Measurements from ENCODE around the gene CABLES1.

DNA sequence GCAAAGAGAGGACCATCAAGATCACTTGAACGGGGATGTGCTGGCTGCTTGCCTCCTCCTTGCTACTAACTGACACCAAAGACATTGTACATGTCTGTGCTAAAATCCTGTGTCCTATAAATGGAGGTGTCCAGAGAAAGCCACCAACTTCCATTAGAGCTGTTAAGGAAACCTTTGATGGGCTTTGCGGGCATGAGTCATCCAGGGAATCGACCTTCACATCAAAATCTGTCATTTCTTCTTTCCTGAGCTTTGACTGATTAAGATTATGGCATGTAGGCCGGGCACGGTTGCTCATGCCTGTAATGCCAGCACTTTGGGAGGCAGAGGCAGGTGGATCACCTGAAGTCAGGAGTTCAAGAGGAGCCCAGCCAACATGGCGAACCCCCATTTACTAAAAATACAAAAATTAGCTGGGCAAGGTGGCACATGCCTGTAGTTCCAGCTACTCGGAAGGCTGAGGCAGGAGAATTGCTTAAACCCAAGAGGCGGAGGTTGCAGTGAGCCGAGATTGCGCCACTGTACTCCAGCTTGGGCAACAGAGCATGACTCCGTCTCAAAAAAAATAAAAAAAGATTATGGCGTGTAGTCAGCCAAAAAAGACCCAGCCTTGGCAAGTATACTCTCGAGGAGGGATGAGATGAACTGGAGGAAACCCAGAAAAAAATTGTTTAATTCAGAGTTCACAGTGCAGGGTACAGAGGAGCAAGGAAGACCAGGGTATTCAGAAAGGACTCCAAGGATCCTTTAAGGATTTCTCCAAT, 115.8 kb downstream of the CABLES1 start:
- TF ChIP-seq, protein P1, sequence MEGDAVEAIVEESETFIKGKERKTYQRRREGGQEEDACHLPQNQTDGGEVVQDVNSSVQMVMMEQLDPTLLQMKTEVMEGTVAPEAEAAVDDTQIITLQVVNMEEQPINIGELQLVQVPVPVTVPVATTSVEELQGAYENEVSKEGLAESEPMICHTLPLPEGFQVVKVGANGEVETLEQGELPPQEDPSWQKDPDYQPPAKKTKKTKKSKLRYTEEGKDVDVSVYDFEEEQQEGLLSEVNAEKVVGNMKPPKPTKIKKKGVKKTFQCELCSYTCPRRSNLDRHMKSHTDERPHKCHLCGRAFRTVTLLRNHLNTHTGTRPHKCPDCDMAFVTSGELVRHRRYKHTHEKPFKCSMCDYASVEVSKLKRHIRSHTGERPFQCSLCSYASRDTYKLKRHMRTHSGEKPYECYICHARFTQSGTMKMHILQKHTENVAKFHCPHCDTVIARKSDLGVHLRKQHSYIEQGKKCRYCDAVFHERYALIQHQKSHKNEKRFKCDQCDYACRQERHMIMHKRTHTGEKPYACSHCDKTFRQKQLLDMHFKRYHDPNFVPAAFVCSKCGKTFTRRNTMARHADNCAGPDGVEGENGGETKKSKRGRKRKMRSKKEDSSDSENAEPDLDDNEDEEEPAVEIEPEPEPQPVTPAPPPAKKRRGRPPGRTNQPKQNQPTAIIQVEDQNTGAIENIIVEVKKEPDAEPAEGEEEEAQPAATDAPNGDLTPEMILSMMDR (IDR thresholded peaks at IDR 0.05; ENCODE audit: borderline replicate concordance, extremely low read depth, low read length, poor library complexity, severe bottlenecking), result no peak
- no peak for TF ChIP-seq EZH2 (IDR thresholded peaks at IDR 0.05; ENCODE audit: borderline replicate concordance, low read depth, low read length, severe bottlenecking)
